HCT116 (cell line): Measurements from ENCODE around the gene SCN3B. TPM values are rescaled to one million over a fixed set of nuclear protein-coding genes. Genes with fewer than 3 reads are reported as not detected.

Experiments
- ATAC-seq: fragments of 200-7000 bp; cut with Tn5 transposase; 2 replicates; pipeline ENCODE4 v1.9.1; 2020; ENCODE audit warnings: mild to moderate bottlenecking, moderate library complexity
- BruUV-seq: library from RNA; stranded (reverse); fragments of 400-500 nt; replicated peaks from 2 replicates; lab custom pipeline; 2021; lab: Mats Ljungman, UMichigan
- CTCF ChIA-PET: fragments of 300-600 bp; sonication (Branson Sonifier 250); formaldehyde crosslinking; loops from one replicate; lab custom pipeline; 2021; ENCODE audit warnings: antibody characterized with exemption; lab: Charles Lee
- POLR2A ChIA-PET: fragments of 300-600, 350-600 bp; sonication (Branson Sonifier 250); formaldehyde crosslinking; loops from one replicate; lab custom pipeline; 2021; ENCODE audit warnings: antibody characterized with exemption; lab: Charles Lee
- RAD21 ChIA-PET, 2 experiments: fragments of 300-600 bp; sonication (Branson Sonifier 250); formaldehyde crosslinking; loops; one replicate each; lab custom pipeline; 2023; ENCODE audit warnings: low total read pairs in 2 of 2; ENCODE audit not compliant: uncharacterized antibody in 2 of 2, unreplicated experiment in 2 of 2, low non-redundant PET in 1 of 2; lab: Charles Lee
- DNase-seq: peaks from one replicate; pipeline ENCODE4 v3.0.0-alpha.2; 2010; ENCODE audit warnings: low read depth, low spot score
- H2AFZ ChIP-seq: fragments of 200-600 bp; shearing (Covaris generic), sonication (generic); 2 replicates; pipeline ENCODE4 v1.6.1; 2017; ENCODE audit warnings: low read depth, mixed run types, mixed read lengths, antibody characterized with exemption, low read length; ENCODE audit not compliant: poor library complexity, severe bottlenecking
- H3K27ac ChIP-seq: 2 replicates; pipeline ENCODE4 v1.5.1; 2012; ENCODE audit warnings: low read depth, low read length
- H3K27me3 ChIP-seq: fragments of 200-600 bp; sonication (generic); 2 replicates; pipeline ENCODE4 v1.6.1; 2016; ENCODE audit warnings: mixed run types, low read length, mixed read lengths; ENCODE audit not compliant: insufficient read depth
- H3K36me3 ChIP-seq, 2 experiments: fragments of 200-500 bp in 1 of 2; fragments of 200-600 bp in 1 of 2; sonication (Bioruptor generic) in 1 of 2; sonication (generic) in 1 of 2; 2 replicates each; pipeline versions ENCODE4 v1.5.1 to v1.6.1; 2014 to 2016; ENCODE audit warnings: low read length in 2 of 2, inconsistent platforms in 1 of 2, mixed read lengths in 1 of 2, mixed run types in 1 of 2; ENCODE audit not compliant: insufficient read depth in 2 of 2, control insufficient read depth in 1 of 2
- H3K4me1 ChIP-seq, 2 experiments: fragments of 200-600 bp in 1 of 2; sonication (generic) in 1 of 2; 2 replicates each; pipeline versions ENCODE4 v1.5.1 to v1.6.1; 2012 to 2017; ENCODE audit warnings: low read length in 2 of 2, inconsistent platforms in 1 of 2, mild to moderate bottlenecking in 1 of 2, mixed read lengths in 1 of 2, mixed run types in 1 of 2, moderate library complexity in 1 of 2; ENCODE audit not compliant: insufficient read depth in 2 of 2, control insufficient read depth in 1 of 2
- H3K4me2 ChIP-seq: fragments of 200-600 bp; sonication (generic); 2 replicates; pipeline ENCODE4 v1.6.1; 2017; ENCODE audit warnings: mixed run types, low read length, mixed read lengths
- H3K4me3 ChIP-seq, 2 experiments: fragments of 200-600 bp in 1 of 2; sonication (generic) in 1 of 2; replicated peaks in 1 of 2; 2 replicates each; pipeline ENCODE4 v1.5.1; 2011 to 2016; ENCODE audit warnings: low read length in 2 of 2, control low read depth in 1 of 2, low read depth in 1 of 2, mild to moderate bottlenecking in 1 of 2, mixed read lengths in 1 of 2, mixed run types in 1 of 2
- H3K79me2 ChIP-seq: fragments of 200-600 bp; sonication (generic); 2 replicates; pipeline ENCODE4 v1.6.1; 2017; ENCODE audit warnings: mild to moderate bottlenecking, mixed run types, low read length, moderate library complexity, mixed read lengths; ENCODE audit not compliant: insufficient read depth
- H3K9ac ChIP-seq: fragments of 200-600 bp; sonication (generic); 2 replicates; pipeline ENCODE4 v1.6.1; 2016; ENCODE audit warnings: low read length, mixed read lengths
- H3K9me2 ChIP-seq: fragments of 200-600 bp; sonication (generic), shearing (Covaris generic); 2 replicates; pipeline ENCODE4 v1.6.1; 2017; ENCODE audit warnings: mixed run types, mild to moderate bottlenecking, moderate library complexity; ENCODE audit not compliant: insufficient read depth
- H3K9me3 ChIP-seq, 2 experiments: fragments of 200-500 bp in 1 of 2; fragments of 200-600 bp in 1 of 2; sonication (Bioruptor generic) in 1 of 2; sonication (generic) in 1 of 2; 2 replicates each; pipeline ENCODE4 v1.6.1; 2014 to 2017; ENCODE audit warnings: low read length in 2 of 2, mixed read lengths in 2 of 2, inconsistent platforms in 1 of 2, low read depth in 1 of 2, mild to moderate bottlenecking in 1 of 2, mixed run types in 1 of 2, moderate library complexity in 1 of 2; ENCODE audit not compliant: control insufficient read depth in 1 of 2, insufficient read depth in 1 of 2
- H4K20me1 ChIP-seq: fragments of 200-600 bp; sonication (generic), shearing (Covaris generic); 2 replicates; pipeline ENCODE4 v1.6.1; 2017; ENCODE audit warnings: mixed run types, mild to moderate bottlenecking, moderate library complexity; ENCODE audit not compliant: insufficient read depth
- CBX3 ChIP-seq: IDR thresholded peaks from 2 replicates; pipeline ENCODE4 v1.6.1; 2012; ENCODE audit warnings: low read depth
- CEBPB ChIP-seq: IDR thresholded peaks from 2 replicates; pipeline ENCODE4 v1.6.1; 2012; ENCODE audit warnings: low read depth
- EZH2 ChIP-seq: fragments of 200-600 bp; sonication (generic); IDR thresholded peaks from 2 replicates; pipeline ENCODE4 v1.6.1; 2017; ENCODE audit warnings: antibody characterized with exemption, mixed run types
- FOSL1 ChIP-seq: IDR thresholded peaks from 2 replicates; pipeline ENCODE4 v1.6.1; 2012; ENCODE audit warnings: low read depth
- JUND ChIP-seq: IDR thresholded peaks from 2 replicates; pipeline ENCODE4 v1.6.1; 2012
- MAX ChIP-seq: IDR thresholded peaks from 2 replicates; pipeline ENCODE4 v1.6.1; 2012
- POLR2A ChIP-seq: IDR thresholded peaks from 2 replicates; pipeline ENCODE4 v1.7.0; 2011; ENCODE audit warnings: borderline replicate concordance; ENCODE audit not compliant: insufficient read depth, insufficient read length; ENCODE audit errors: extremely low read depth
- POLR2AphosphoS5 ChIP-seq: IDR thresholded peaks from 2 replicates; pipeline ENCODE4 v1.6.1; 2011; ENCODE audit warnings: mild to moderate bottlenecking, low read depth, low read length, moderate library complexity
- RAD21 ChIP-seq: IDR thresholded peaks from 2 replicates; pipeline ENCODE4 v1.6.1; 2012; ENCODE audit warnings: low read depth, mild to moderate bottlenecking
- SIN3A ChIP-seq: IDR thresholded peaks from 2 replicates; pipeline ENCODE4 v1.6.1; 2012; ENCODE audit warnings: low read depth
- SRF ChIP-seq: IDR thresholded peaks from 2 replicates; pipeline ENCODE4 v1.6.1; 2012; ENCODE audit warnings: low read depth
- TCF7L2 ChIP-seq: IDR thresholded peaks from 2 replicates; pipeline ENCODE4 v1.7.0; 2011; ENCODE audit warnings: borderline replicate concordance, inconsistent platforms; ENCODE audit not compliant: insufficient read depth, insufficient read length; ENCODE audit errors: extremely low read depth
- YY1 ChIP-seq: IDR thresholded peaks from 2 replicates; pipeline ENCODE4 v1.6.1; 2011; ENCODE audit warnings: low read length, low read depth, moderate library complexity, mild to moderate bottlenecking; ENCODE audit not compliant: insufficient replicate concordance; ENCODE audit errors: extremely low read depth
- ZFX ChIP-seq: fragments of 450-650 bp; IDR thresholded peaks from 2 replicates; pipeline ENCODE4 v1.6.1; 2017
- ZNF274 ChIP-seq: fragments of 200-500 bp; sonication (Bioruptor generic); IDR thresholded peaks from 2 replicates; pipeline ENCODE4 v1.6.1; 2014; ENCODE audit warnings: mild to moderate bottlenecking, low read depth, low read length, inconsistent platforms
- intact Hi-C: fragments of 100-400 bp; cut with micrococcal nuclease; formaldehyde crosslinking; loops from 2 replicates; pipeline ENCODE4 v1.10.0; 2022
- total RNA-seq: library from RNA; stranded (reverse); gene quantifications from one replicate; pipeline ENCODE4 v1.2.1, GENCODE V29; 2021; ENCODE audit not compliant: unreplicated experiment

SCN3B gene
- total RNA-seq, 1 experiment from 2014 or later, result 0.05 TPM

- ATAC-seq (no peak), DNase-seq (no peak)
- Histone ChIP-seq H3K79me2 (no peaks in the 10 kb centered on the region), H3K27me3 (no peaks in the 10 kb centered on the region), H4K20me1 (no peaks in the 10 kb centered on the region), H3K4me2 (no peak overlapping the region), H3K36me3 (no peaks in the 10 kb centered on the region), H3K4me1 (no peaks in the 10 kb centered on the region), H2AFZ (no peak overlapping the region), H3K27ac (no peak overlapping the region), H3K4me3 (no peak overlapping the region), H3K9me3 (no peaks in the 10 kb centered on the region), H3K9ac (no peak overlapping the region), H3K9me2 (no peaks in the 10 kb centered on the region)
- no peak for TF ChIP-seq SRF
- no peak for TF ChIP-seq CBX3
- no peak for TF ChIP-seq EZH2
- TF ChIP-seq SIN3A, result no peak
- TF ChIP-seq YY1, result no peak
- no peak for TF ChIP-seq POLR2A
- no peak for TF ChIP-seq FOSL1
- TF ChIP-seq ZFX, result no peak
- intact Hi-C loops, result no loop called here
- no TSS peak for BruUV-seq
- ChIA-PET CTCF (no interaction called here), POLR2A (no interaction called here), RAD21 (no interaction called here)
Observed at GRCh38 chr11:123607781-123608180, 46.6 kb downstream of the SCN3B start.

- no peaks in the 10 kb centered on the region for H3K4me1 ChIP-seq
- H3K27ac ChIP-seq, result no peak overlapping the region
- no peak overlapping the region for H2AFZ ChIP-seq
- H3K9me3 ChIP-seq, result no peaks in the 10 kb centered on the region
- H3K9ac ChIP-seq, result no peak overlapping the region
- ATAC-seq (no peak), DNase-seq (no peak)
- ChIA-PET RAD21 (no interaction called here), CTCF (no interaction called here), POLR2A (no interaction called here)
- no peak overlapping the region for H3K4me3 ChIP-seq
- intact Hi-C loops, result no loop called here
- H4K20me1 ChIP-seq, result no peaks in the 10 kb centered on the region
- H3K9me2 ChIP-seq, result no peaks in the 10 kb centered on the region
- H3K4me2 ChIP-seq, result no peak overlapping the region
- no peaks in the 10 kb centered on the region for H3K27me3 ChIP-seq
- H3K36me3 ChIP-seq, result no peaks in the 10 kb centered on the region
- no TSS peak for BruUV-seq
- H3K79me2 ChIP-seq, result no peaks in the 10 kb centered on the region
- TF ChIP-seq POLR2AphosphoS5 (no peak), ZFX (no peak), JUND (no peak), CBX3 (no peak), SRF (no peak), CEBPB (no peak), TCF7L2 (no peak), MAX (no peak), POLR2A (no peak), ZNF274 (no peak), RAD21 (no peak)
Observed at GRCh38 chr11:123603666-123604065, 50.8 kb downstream of the SCN3B start.
